Stimulated activated CD4-positive, alpha-beta T cell treated with anti-CD3 and anti-CD28 coated beads, TNF-alpha, amount 100 ng/mL, for 4 hours (primary cell): ENCODE results near the gene MZT2A.
"Not testable (repeated sequence)": the region's sequence is repeated elsewhere in the genome, so short reads cannot be mapped to it uniquely, and the experiment has no call there.

Experiments
- DNase-seq, 3 experiments: peaks; one replicate each; pipeline ENCODE4 v3.0.0-alpha.2; 2020; ENCODE audit warnings: low read depth in 3 of 3

Gene MZT2A

GRCh38 chr2:131520526-131520925, 28.3 kb upstream of the MZT2A start:
- no peak for DNase-seq

- not testable (repeated sequence) for DNase-seq
Observed at GRCh38 chr2:131519871-131520470, 27.8 kb upstream of the MZT2A start.

- DNase-seq = no peak
Observed at GRCh38 chr2:131519466-131519865, 27.3 kb upstream of the MZT2A start.

GRCh38 chr2:131518531-131518930, 26.3 kb upstream of the MZT2A start:
- not testable (repeated sequence) for DNase-seq

- DNase-seq = not testable (repeated sequence)
Observed at GRCh38 chr2:131517856-131518255, 25.7 kb upstream of the MZT2A start.

GRCh38 chr2:131517106-131517831, 25.1 kb upstream of the MZT2A start:
- no peak for DNase-seq

GRCh38 chr2:131516621-131517020, 24.4 kb upstream of the MZT2A start:
- DNase-seq = not testable (repeated sequence)

GRCh38 chr2:131516011-131516410, 23.8 kb upstream of the MZT2A start:
- DNase-seq = no peak

- DNase-seq = not testable (repeated sequence)
Observed at GRCh38 chr2:131515235-131515634, 23.0 kb upstream of the MZT2A start.

GRCh38 chr2:131514408-131515166, 22.4 kb upstream of the MZT2A start:
- not testable (repeated sequence) for DNase-seq

GRCh38 chr2:131511969-131512870, 20.0 kb upstream of the MZT2A start:
- not testable (repeated sequence) for DNase-seq

- not testable (repeated sequence) for DNase-seq
Observed at GRCh38 chr2:131511291-131511968, 19.2 kb upstream of the MZT2A start.

- DNase-seq = no peak
Observed at GRCh38 chr2:131509615-131510014, 17.4 kb upstream of the MZT2A start.

GRCh38 chr2:131504082-131504750, 12.0 kb upstream of the MZT2A start:
- not testable (repeated sequence) for DNase-seq

- not testable (repeated sequence) for DNase-seq
Observed at GRCh38 chr2:131503587-131503986, 11.4 kb upstream of the MZT2A start.

GRCh38 chr2:131498321-131498973, 6.2 kb upstream of the MZT2A start:
- not testable (repeated sequence) for DNase-seq

- not testable (repeated sequence) for DNase-seq
Observed at GRCh38 chr2:131495506-131495905, 3.3 kb upstream of the MZT2A start.

GRCh38 chr2:131493199-131493968, 1.2 kb upstream of the MZT2A start:
- no peak for DNase-seq
